Fibroblast of peridontal ligament (primary cell): Measurements from ENCODE around the gene RGPD4.

Experiments
- DNase-seq: peaks from one replicate; pipeline ENCODE4 v3.0.0-alpha.2; 2010; ENCODE audit errors: extremely low read depth

Gene RGPD4

DNA sequence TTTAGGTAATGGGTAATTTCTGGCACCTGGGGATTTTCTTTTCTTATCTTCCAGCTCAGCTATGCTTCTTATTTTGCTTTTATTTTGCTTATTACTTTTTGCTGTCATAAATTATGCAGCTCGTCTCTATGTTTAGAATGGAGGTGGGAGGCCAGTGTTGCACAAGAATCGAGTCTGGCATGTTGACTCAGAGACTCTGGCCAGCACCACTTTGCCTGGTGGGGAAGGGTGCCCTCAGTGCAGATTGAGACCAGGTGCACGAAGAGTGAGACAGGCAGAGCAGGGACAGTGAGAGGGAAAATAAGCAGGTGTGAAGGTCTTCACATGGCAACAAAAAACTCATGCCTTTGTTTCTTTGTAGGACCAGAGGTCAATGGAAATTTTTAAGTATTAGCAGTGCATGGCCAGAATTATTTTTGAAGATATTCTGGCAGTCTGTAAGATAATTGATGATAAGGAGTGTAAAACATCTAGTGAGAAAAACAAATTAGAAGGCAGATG lies 100.4 kb downstream of the RGPD4 start:
- no peak for DNase-seq

GRCh38 chr2:107931412-107931811 lies 104.7 kb downstream of the RGPD4 start:
- no peak for DNase-seq

- peak; percentile 2 for DNase-seq
These were observed 105.8 kb downstream of the RGPD4 start for GRCh38 chr2:107932488-107932887.

DNA sequence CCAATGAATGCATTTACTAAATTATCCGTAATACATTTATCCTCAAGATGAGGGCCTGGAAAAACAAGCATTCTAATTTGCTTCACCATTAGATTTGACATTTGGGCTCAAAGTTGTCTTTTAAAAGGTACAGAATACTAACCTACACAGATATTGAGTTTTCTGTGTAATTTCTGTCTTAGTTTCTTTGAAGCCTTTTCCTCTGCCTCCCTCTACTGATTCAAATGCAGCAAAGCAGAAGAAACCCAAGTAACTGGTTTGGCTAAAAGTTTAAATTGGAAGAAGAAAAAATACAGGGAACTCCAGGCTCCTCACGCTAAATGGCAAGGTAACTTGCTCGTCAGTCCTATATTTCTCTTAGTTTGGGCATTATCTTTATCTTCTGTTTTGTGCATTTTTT lies 106.3 kb downstream of the RGPD4 start:
- DNase-seq: peak; percentile 31

GRCh38 chr2:107936433-107937359 lies 110.0 kb downstream of the RGPD4 start:
- DNase-seq: no peak
